K562 (cell line): ENCODE results near the gene UNC13C. TPM values are rescaled to one million over a fixed set of nuclear protein-coding genes. Genes with fewer than 3 reads are reported as not detected.

Source experiments
- ATAC-seq: fragments of 200-7000 bp; cut with Tn5 transposase; 3 replicates; pipeline ENCODE4 v1.9.1; 2020; ENCODE audit warnings: moderate library complexity
- BruUV-seq: library from RNA; stranded (reverse); fragments of 400-500 nt; replicated peaks from 2 replicates; lab custom pipeline; 2021; lab: Mats Ljungman, UMichigan
- CTCF ChIA-PET: fragments of 300-600 bp; formaldehyde crosslinking; extraction: SDS; loops from one replicate; lab custom pipeline; 2021; ENCODE audit warnings: low intra/inter-chr PET ratio; lab: Yijun Ruan, JAX
- POLR2A ChIA-PET: fragments of 300-600, 350-650 bp; sonication (Branson Sonifier 250); formaldehyde crosslinking; extraction: SDS; loops from one replicate; lab custom pipeline; 2021; ENCODE audit warnings: antibody characterized with exemption, inconsistent platforms; lab: Yijun Ruan, JAX
- DNase-seq, 4 experiments: peaks; one replicate each; pipeline versions ENCODE4 v3.0.0 to v3.0.0-alpha.2; 2011 to 2018; ENCODE audit warnings: low spot score in 3 of 4, mixed read lengths in 3 of 4; ENCODE audit errors: extremely low read depth in 1 of 4
- FAIRE-seq: peaks from 2 replicates; lab custom pipeline; 2011; peaks lifted over from hg19 to GRCh38; lab: Jason Lieb, UNC
- H2AFZ ChIP-seq: 2 replicates; pipeline ENCODE4 v1.6.0; 2011; ENCODE audit warnings: low read depth, low read length, control low read depth, inconsistent platforms
- H3K27ac ChIP-seq: fragments of 200-600 bp; 3 replicates; pipeline ENCODE4 v1.8.0; 2011; ENCODE audit warnings: low read depth, mild to moderate bottlenecking, control low read depth, inconsistent platforms, low read length, moderate library complexity, mixed read lengths; ENCODE audit errors: extremely low read depth
- H3K27me3 ChIP-seq, 2 experiments: fragments of 300-600 bp in 1 of 2; 2 replicates in 1 of 2; 3 replicates in 1 of 2; pipeline versions ENCODE4 v1.6.0 to v1.8.0; 2011; ENCODE audit warnings: inconsistent platforms in 2 of 2, low read length in 2 of 2, mild to moderate bottlenecking in 1 of 2, mixed read lengths in 1 of 2, moderate library complexity in 1 of 2; ENCODE audit not compliant: control insufficient read depth in 2 of 2, insufficient read depth in 2 of 2
- H3K36me3 ChIP-seq: fragments of 300-600 bp; 3 replicates; pipeline ENCODE4 v1.8.0; 2011; ENCODE audit warnings: mild to moderate bottlenecking, low read length, inconsistent platforms; ENCODE audit not compliant: control insufficient read depth, insufficient read depth
- H3K4me1 ChIP-seq, 2 experiments: fragments of 200-600 bp in 1 of 2; replicated peaks in 1 of 2; 2 replicates in 1 of 2; 3 replicates in 1 of 2; pipeline versions ENCODE4 v1.5.1 to v1.8.0; 2011; ENCODE audit warnings: inconsistent platforms in 2 of 2, low read length in 2 of 2, mild to moderate bottlenecking in 1 of 2, mixed read lengths in 1 of 2, moderate library complexity in 1 of 2; ENCODE audit not compliant: control insufficient read depth in 2 of 2, insufficient read depth in 2 of 2
- H3K4me2 ChIP-seq: 2 replicates; pipeline ENCODE4 v1.6.1; 2011; ENCODE audit warnings: low read length, control low read depth, inconsistent platforms, mixed read lengths; ENCODE audit not compliant: insufficient read depth
- H3K4me3 ChIP-seq: fragments of 200-600 bp; sonication (generic), shearing (Covaris generic); 2 replicates; pipeline ENCODE4 v1.5.1; 2016; ENCODE audit warnings: control low read depth, inconsistent platforms
- H3K79me2 ChIP-seq: fragments of 200-600 bp; 3 replicates; pipeline ENCODE4 v1.8.0; 2011; ENCODE audit warnings: low read length, inconsistent platforms; ENCODE audit not compliant: control insufficient read depth, insufficient read depth
- H3K9ac ChIP-seq, 2 experiments: 2 replicates each; pipeline versions ENCODE4 v1.6.0 to v1.6.1; 2011; ENCODE audit warnings: low read depth in 2 of 2, low read length in 2 of 2, control low read depth in 1 of 2, inconsistent platforms in 1 of 2, mild to moderate bottlenecking in 1 of 2, mixed read lengths in 1 of 2; ENCODE audit not compliant: insufficient read depth in 1 of 2
- H3K9me1 ChIP-seq: one replicate; pipeline ENCODE4 v1.6.0; 2011; ENCODE audit warnings: inconsistent platforms, mild to moderate bottlenecking, low read length, moderate library complexity; ENCODE audit not compliant: control insufficient read depth, insufficient read depth
- H3K9me3 ChIP-seq: replicated peaks from 2 replicates; pipeline ENCODE4 v1.5.1; 2011; ENCODE audit warnings: low read depth, low read length, inconsistent platforms; ENCODE audit not compliant: control insufficient read depth, insufficient read depth
- H4K20me1 ChIP-seq: replicated peaks from 2 replicates; pipeline ENCODE4 v1.6.1; 2011; ENCODE audit warnings: low read length, inconsistent platforms, mixed read lengths; ENCODE audit not compliant: control insufficient read depth, insufficient read depth
- BCLAF1 ChIP-seq, 2 experiments: fragments of 450-650 bp in 1 of 2; IDR thresholded peaks; 2 replicates each; pipeline ENCODE4 v1.6.1; 2011 to 2017; ENCODE audit warnings: low read depth in 2 of 2, antibody characterized with exemption in 1 of 2, borderline replicate concordance in 1 of 2, low read length in 1 of 2, mild to moderate bottlenecking in 1 of 2, mixed read lengths in 1 of 2; ENCODE audit not compliant: control insufficient read depth in 1 of 2
- COPS2 ChIP-seq: fragments of 450-650 bp; conservative IDR thresholded peaks from 2 replicates; pipeline ENCODE4 v1.6.1; 2016; ENCODE audit warnings: mild to moderate bottlenecking, moderate library complexity
- CREB5 ChIP-seq: fragments of 250-450 bp; sonication (Bioruptor Pico); IDR thresholded peaks from 2 replicates; pipeline ENCODE4 v1.5.0; 2020; ENCODE audit warnings: mild to moderate bottlenecking
- ETS2 ChIP-seq: IDR thresholded peaks from 2 replicates; pipeline ENCODE4 v1.6.1; 2016; ENCODE audit warnings: borderline replicate concordance, missing genetic modification characterization, mild to moderate bottlenecking, moderate library complexity, missing compliant biosample characterization; ENCODE audit not compliant: poor library complexity, severe bottlenecking
- MCM3 ChIP-seq: fragments of 450-650 bp; IDR thresholded peaks from 2 replicates; pipeline ENCODE4 v1.6.1; 2016
- MTA3 ChIP-seq: fragments of 450-650 bp; formaldehyde crosslinking; IDR thresholded peaks from 2 replicates; pipeline ENCODE4 v1.6.1; 2017; ENCODE audit warnings: mild to moderate bottlenecking, borderline replicate concordance
- NELFE ChIP-seq: IDR thresholded peaks from 2 replicates; pipeline ENCODE4 v1.6.1; 2011; ENCODE audit warnings: mild to moderate bottlenecking; ENCODE audit not compliant: insufficient read depth, insufficient read length
- PCBP1 ChIP-seq: fragments of 200-400 bp; formaldehyde crosslinking; IDR thresholded peaks from 2 replicates; pipeline ENCODE4 v1.6.1; 2018; ENCODE audit warnings: mild to moderate bottlenecking, low read depth, low read length; ENCODE audit not compliant: poor library complexity, severe bottlenecking
- POLR2A ChIP-seq: fragments of 450-650 bp; conservative IDR thresholded peaks from 2 replicates; pipeline ENCODE4 v1.6.1; 2016
- SIRT6 ChIP-seq: IDR thresholded peaks from one replicate; pipeline ENCODE4 v1.6.1; 2012; ENCODE audit warnings: low read depth, mild to moderate bottlenecking, control low read depth, inconsistent platforms, low read length, moderate library complexity
- SP2 ChIP-seq: IDR thresholded peaks from 2 replicates; pipeline ENCODE4 v1.6.1; 2011; ENCODE audit warnings: mild to moderate bottlenecking, low read depth, low read length, moderate library complexity; ENCODE audit not compliant: poor library complexity, severe bottlenecking; ENCODE audit errors: extremely low read depth
- USF1 ChIP-seq: sonication (generic); formaldehyde crosslinking; IDR thresholded peaks from 2 replicates; pipeline ENCODE4 v1.9.0; 2022; ENCODE audit warnings: mild to moderate bottlenecking, missing genetic modification reagents
- ZBTB8A ChIP-seq: fragments of 450-650 bp; IDR thresholded peaks from 2 replicates; pipeline ENCODE4 v1.6.1; 2018; ENCODE audit warnings: mild to moderate bottlenecking, moderate library complexity; ENCODE audit not compliant: partially characterized antibody
- ZKSCAN8 ChIP-seq: fragments of 200-800 bp; sonication (Bioruptor generic); IDR thresholded peaks from 2 replicates; pipeline ENCODE4 v1.6.1; 2016; ENCODE audit warnings: missing genetic modification characterization, missing compliant biosample characterization
- ZNF217 ChIP-seq: sonication (generic); formaldehyde crosslinking; IDR thresholded peaks from 2 replicates; pipeline ENCODE4 v1.8.0; 2022; ENCODE audit warnings: mild to moderate bottlenecking, missing genetic modification reagents
- ZNF232 ChIP-seq: sonication (generic); formaldehyde crosslinking; IDR thresholded peaks from 2 replicates; pipeline ENCODE4 v1.8.0; 2022; ENCODE audit warnings: mild to moderate bottlenecking, missing genetic modification reagents
- ZNF764 ChIP-seq: fragments of 250-450 bp; sonication (Bioruptor Pico); IDR thresholded peaks from 2 replicates; pipeline ENCODE4 v1.4.0; 2020; ENCODE audit warnings: low read depth, mild to moderate bottlenecking, moderate library complexity
- WGBS: fragments of 100-300 bp; shearing (Covaris generic); methylation state at CpG from one replicate; pipeline ENCODE4 v1.1.6; 2016; ENCODE audit warnings: low coverage, mixed read lengths; ENCODE audit not compliant: insufficient coverage; ENCODE audit errors: missing lambda C conversion rate; 5-methylcytosine and 5-hydroxymethylcytosine counted together
- in situ Hi-C: fragments of 300-500 bp; cut with MboI; formaldehyde crosslinking; loops from 4 replicates; pipeline ENCODE4 v1.15.0; 2018; ENCODE audit warnings: inconsistent platforms, mixed read lengths
- intact Hi-C: fragments of 100-400 bp; cut with micrococcal nuclease; formaldehyde crosslinking; loops from 2 replicates; pipeline ENCODE4 v1.14.2; 2022
- polyA plus RNA-seq, 8 experiments: library from polyadenylated mRNA; depleted of rRNA in 4 of 8; stranded (reverse) in 5 of 8; unstranded in 3 of 8; fragments of >200 nt; fragmentation: Nextera tagmentation in 2 of 8; fragmentation: Illumina TruSeq in 1 of 8; extraction: Ambion mirVana in 2 of 8; extraction: Trizol in 1 of 8; gene quantifications; 2 replicates each; pipeline versions ENCODE4 v1.2.1 to v1.2.3, GENCODE V29; 2011 to 2014; ENCODE audit warnings: inconsistent platforms in 1 of 8, missing spikeins in 1 of 8
- total RNA-seq, 7 experiments: library from RNA; depleted of rRNA in 6 of 7; stranded (reverse); fragments of >200 nt in 6 of 7; fragmentation: Illumina TruSeq in 2 of 7; extraction: Trizol in 2 of 7; gene quantifications; 2 replicates each; pipeline versions ENCODE4 v1.2.1 to v1.2.3, GENCODE V29; 2011 to 2021; ENCODE audit warnings: low replicate concordance in 1 of 7

UNC13C gene
- total and polyA plus RNA-seq, 9 of the 15 experiments (the other 6 are each of a cell fraction or from before 2014, with no cell fraction given), result not detected

- Histone ChIP-seq H3K27me3 (no peaks in the 10 kb centered on the region), H3K9me1 (no peaks in the 10 kb centered on the region), H3K36me3 (no peaks in the 10 kb centered on the region), H4K20me1 (no peaks in the 10 kb centered on the region), H3K79me2 (no peaks in the 10 kb centered on the region), H3K4me1 (no peaks in the 10 kb centered on the region), H3K4me3 (no peak overlapping the region), H3K27ac (no peak overlapping the region), H3K4me2 (no peak overlapping the region), H3K9ac (no peak overlapping the region), H2AFZ (no peak overlapping the region), H3K9me3 (no peaks in the 10 kb centered on the region; the same call in 1 of the 2 replicates)
- CTCF ChIA-PET, result no interaction called here
- intact Hi-C loops, result no loop called here
- POLR2A ChIA-PET, result interaction anchor here (0.6 kb wide), 1 partner anchor 23 kb away, joined by 3 read pairs; no protein-coding TSS in a partner anchor
- DNase-seq, result no peak
- in situ Hi-C loops, result no loop called here
- WGBS, result 0% methylated on average over 4 of the region's 4 CpGs
- no TSS peak for BruUV-seq
- no peak for ATAC-seq
- TF ChIP-seq ZKSCAN8 (CRISPR knock-in tag) (no peak), POLR2A (no peak), PCBP1 (no peak), BCLAF1 (IDR thresholded peaks at IDR 0.05; ENCODE audit: borderline replicate concordance in 1 of 2, control insufficient read depth in 1 of 2, low read depth in 2 of 2, low read length in 1 of 2) (no peak), NELFE (no peak), USF1 (CRISPR knock-in tag) (no peak), ZNF764 (no peak), COPS2 (no peak), ZBTB8A (no peak), MTA3 (no peak), SIRT6 (no peak), MCM3 (no peak), CREB5 (CRISPR knock-in tag) (no peak), SP2 (no peak), ETS2 (tag) (no peak), ZNF232 (no peak), ZNF217 (CRISPR knock-in tag) (no peak)
- no peak for FAIRE-seq
Observed at GRCh38 chr15:53985562-53985961, 7.3 kb downstream of the UNC13C start.
